NCI-H1436 treated with DMSO at 0.1 percent for 48 hours (cell line): Measurements from ENCODE around the gene ATP8A1.
"Not testable (repeated sequence)": the region's sequence is repeated elsewhere in the genome, so short reads cannot be mapped to it uniquely, and the experiment has no call there.

Experiments used
- DNase-seq: peaks from one replicate; lab custom pipeline; 2025; lab: John Stamatoyannopoulos, UW

Gene ATP8A1

DNA sequence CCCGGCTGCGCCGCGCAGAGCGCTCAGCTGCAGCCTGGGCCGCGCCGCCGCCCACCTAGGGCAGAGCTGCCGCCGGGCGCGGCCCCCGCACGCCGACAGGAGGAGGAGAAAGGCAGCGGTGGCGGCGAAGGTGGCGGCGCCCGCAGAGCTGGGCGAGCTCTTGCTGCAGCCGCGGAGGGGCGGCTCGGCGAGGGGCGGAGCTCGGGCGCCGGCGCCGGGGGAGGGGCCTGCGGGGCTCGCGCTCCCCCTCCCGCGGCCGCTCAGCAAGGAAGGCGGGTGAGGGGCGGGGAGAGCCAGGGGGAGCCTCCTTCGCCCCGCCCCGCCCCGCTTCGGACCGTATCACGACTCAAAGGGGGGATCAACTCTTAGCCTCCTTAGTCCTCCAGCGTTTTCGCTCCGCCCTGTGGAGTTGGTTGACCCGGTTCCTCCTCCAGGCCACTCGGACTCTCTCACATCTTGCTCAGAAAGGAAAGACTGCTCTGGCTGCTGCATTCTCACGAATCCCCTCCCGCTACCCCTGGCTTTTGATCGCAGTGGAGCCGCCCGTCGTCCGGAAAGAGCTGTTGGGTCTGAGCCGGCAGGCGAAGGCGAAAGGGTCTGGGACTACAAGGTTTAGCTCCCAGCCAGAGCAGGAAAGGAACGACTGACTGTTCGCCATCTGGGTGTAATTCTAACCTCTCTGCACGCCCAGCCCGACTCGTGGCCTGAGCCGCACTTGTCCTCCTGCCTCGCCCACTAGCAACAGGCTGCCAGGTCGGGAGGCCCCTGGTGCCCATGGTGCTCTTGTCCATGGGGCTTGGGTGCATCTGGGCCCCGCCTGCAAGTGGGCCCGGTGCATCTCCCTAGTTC is at the start of gene ATP8A1:
TSS of gene ATP8A1 (minus strand) at position 162 of the 849 bp plus-strand sequence. CDS start 232 bp downstream, outside the sequence.
- DNase-seq, result peak; percentile 71

DNA sequence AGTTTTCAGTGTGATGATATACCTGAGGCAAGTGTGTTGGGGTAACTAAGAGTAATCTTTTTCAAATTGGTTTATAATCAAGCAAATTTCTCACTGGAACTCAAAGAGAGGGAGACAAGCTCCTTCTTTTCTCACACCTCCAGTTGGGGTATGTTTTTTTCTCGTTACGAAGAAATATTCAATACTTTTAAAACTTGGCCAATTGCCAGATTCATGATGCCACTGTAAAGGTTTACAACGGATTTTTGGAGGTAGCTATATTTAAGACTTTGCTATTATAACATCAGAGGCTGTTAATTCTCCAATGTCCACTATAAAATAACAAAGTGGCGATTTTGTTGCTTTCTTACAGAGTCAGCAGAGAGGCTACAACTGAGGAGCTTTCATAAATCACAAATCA is 49.2 kb upstream of the ATP8A1 start:
- DNase-seq, result no peak

- no peak for DNase-seq
Observed at GRCh38 chr4:42703813-42704212, 46.9 kb upstream of the ATP8A1 start.

DNA sequence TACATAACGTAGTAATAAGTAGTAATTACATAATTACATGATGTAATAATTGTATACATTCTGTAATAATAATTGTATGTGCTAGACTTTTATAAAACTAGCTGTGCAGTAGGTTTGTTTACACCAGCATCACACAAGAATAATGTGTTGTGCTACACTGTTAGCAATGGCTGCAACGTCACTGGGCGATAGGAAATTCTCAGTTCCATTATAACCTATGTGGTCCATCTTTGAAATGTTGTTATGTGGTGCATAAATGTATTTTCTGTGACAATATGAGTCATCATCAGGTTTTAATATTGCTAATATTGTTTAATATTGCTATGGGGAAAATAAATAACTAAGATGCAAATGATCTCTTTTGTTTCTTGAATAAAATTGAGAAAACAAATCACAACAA is 46.0 kb upstream of the ATP8A1 start:
- no peak for DNase-seq

DNA sequence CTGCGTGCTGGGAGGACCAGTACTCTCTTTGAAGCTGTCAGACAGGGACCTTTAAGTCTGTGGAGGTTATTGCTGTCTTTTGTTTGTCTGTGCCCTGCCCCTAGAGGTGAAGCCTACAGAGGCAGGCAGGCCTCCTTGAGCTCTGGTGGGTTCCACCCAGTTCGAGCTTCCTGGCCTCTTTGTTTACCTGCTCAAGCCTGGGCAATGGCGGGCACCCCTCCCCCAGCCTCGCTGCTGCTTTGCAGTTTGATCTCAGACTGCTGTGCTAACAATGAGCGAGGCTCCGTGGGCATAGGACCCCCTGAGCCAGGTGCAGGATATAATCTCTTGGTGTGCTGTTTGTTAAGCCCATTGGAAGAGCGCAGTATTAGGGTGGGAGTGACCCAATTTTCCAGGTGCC is 44.9 kb upstream of the ATP8A1 start:
- not testable (repeated sequence) for DNase-seq

GRCh38 chr4:42690537-42690936 is 33.6 kb upstream of the ATP8A1 start:
- no peak for DNase-seq

DNA sequence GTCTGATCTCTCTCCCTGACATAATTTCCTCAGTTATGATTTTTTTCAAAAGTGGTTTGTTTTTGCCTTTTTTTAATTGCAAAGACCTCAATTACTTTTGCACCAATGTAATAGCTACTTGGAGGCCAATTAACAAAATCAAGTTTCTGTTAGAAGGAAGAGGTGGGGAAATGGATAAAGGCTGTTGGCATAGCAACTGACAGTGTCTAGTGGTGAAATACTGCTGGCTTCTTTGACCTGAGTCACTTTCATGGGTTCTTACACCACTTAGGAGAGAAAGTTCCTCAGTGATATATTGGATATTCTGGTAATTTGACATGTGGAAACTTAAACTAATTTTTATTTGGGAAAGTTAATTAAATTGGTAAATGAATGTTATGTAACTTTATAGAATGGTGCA is 26.5 kb upstream of the ATP8A1 start:
- no peak for DNase-seq

DNA sequence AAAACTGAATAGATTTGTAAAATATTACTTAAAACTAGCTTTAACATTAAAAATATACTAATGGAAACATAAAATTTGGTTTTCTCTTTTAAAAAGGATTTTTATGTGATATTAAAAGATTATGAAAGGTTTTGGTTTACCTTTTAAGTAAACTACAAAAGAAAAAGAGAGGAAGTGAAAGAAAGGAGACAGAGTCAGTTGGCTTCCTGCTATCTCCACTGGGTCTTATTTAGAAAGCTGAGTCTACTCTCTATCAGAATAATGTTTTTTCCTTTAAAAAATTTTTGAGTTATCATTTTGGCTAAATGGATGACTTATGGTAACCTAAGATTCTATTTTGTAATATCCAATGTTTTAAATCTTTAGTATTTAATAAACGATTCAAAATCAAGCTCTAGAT is 21.6 kb upstream of the ATP8A1 start:
- DNase-seq, result no peak

DNA sequence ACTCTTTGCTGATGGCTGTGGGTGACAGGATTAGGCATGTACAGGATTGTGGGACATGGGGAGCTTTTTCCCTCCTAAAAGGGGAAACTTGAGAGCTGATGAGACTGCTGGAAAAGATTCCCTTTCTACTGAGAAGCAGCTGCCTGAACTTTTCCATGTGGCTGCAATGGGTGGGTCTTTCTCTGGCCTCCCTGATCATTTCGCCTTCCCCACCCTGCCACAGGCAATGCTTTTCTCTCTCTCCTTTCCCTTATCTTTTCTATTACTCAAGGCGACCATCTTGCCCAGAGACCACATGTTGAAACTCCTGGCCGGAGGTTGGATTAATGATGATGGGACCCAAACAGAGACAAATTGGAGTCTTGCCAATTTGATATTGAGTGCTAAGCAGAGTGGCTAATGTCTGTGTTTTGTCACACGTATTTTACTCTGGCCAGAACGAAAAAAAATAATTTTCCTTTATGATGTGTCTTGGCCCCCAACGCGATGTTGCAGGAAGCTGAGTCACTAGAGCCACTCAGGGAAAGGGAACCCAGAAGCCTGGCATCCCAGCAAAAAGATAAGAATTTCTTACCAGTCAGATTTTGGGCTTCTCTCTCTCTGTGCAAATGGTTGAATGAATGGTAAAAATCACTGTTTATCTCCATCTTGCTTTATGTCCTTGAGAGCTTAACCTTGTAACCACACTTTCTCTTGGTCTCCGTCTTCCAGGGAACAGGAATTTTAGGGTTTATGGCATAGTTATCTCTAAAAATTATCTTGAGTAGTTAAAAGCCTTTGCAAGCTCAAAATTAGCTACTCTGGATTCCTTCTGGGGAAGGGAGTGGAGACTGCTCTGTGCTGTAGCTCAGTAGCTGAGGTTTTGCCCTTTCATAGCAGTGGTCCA is 19.4 kb upstream of the ATP8A1 start:
- no peak for DNase-seq

DNA sequence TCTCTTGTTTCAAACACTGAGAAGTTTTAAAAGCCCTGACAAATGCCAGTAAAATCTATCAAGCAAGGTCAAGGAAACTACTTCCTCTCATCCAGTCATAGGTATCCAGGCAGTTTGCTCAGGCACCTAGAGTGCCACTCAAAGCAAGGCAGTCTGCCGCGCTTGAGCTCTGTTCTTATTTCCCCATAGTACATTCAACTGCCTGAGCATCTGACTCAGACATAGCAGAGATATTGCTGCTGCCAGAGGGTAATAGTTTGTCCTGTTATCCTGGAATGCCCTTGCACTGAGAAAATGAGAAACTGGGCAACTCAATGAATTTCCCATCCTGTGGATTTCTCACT is 16.1 kb upstream of the ATP8A1 start:
- no peak for DNase-seq

GRCh38 chr4:42672359-42673081 is 15.6 kb upstream of the ATP8A1 start:
- no peak for DNase-seq

DNA sequence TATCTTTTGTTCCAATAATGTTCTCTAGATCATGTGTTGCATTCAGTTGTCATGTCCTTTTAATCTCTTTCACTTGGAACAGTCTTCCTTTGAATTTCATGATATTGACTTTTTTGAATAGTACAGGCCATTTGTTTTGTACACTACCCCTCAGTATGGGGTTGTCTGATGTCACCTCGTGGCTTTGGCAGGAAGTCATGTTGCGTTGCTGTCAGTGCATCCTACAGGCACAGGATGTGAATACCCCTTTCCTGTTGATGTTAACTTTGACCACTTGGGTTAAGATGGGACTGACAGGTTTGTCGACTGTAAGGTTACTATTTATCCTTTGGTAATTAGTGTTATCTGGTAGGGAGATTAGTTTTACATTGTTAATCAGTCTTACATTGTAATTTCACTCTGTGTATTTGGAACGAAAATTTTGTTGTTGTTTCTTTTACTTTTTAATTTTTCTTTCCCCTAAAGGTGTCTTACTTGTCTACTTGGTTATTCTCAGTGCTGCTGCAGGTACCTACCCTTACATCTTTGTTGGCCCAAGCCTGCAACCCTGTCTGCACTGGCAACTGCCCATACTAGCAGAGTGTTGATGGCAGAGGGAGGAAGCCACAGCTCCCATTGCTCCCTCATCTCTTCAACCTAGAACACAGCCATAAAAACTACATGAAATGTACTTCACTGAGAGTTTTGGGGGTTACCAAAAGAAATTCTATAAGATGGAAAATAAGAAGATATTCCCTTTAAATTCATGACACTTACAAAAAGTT is 14.7 kb upstream of the ATP8A1 start:
- DNase-seq, result no peak

DNA sequence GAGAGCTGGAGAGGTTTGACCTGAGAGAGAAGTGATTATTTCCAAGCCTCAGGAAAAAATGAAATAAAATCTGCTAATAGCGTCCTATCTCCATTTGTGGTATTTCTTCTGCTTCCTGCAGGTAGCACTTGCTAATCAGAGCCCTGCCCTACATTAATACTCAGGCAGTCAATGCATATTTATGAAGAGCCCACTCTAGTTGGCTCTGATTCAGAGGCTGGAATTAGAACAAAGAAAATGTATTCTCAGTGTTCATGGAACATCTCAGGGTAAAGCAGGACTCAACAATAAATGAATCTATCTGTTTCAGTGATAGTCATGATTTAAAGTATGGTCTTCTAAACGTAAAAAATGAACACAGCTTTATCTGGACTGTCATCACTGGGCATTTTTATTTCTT is 1.4 kb upstream of the ATP8A1 start:
- no peak for DNase-seq

GRCh38 chr4:42656679-42656943 is 294 bp downstream of the ATP8A1 start:
- DNase-seq, result no peak

DNA sequence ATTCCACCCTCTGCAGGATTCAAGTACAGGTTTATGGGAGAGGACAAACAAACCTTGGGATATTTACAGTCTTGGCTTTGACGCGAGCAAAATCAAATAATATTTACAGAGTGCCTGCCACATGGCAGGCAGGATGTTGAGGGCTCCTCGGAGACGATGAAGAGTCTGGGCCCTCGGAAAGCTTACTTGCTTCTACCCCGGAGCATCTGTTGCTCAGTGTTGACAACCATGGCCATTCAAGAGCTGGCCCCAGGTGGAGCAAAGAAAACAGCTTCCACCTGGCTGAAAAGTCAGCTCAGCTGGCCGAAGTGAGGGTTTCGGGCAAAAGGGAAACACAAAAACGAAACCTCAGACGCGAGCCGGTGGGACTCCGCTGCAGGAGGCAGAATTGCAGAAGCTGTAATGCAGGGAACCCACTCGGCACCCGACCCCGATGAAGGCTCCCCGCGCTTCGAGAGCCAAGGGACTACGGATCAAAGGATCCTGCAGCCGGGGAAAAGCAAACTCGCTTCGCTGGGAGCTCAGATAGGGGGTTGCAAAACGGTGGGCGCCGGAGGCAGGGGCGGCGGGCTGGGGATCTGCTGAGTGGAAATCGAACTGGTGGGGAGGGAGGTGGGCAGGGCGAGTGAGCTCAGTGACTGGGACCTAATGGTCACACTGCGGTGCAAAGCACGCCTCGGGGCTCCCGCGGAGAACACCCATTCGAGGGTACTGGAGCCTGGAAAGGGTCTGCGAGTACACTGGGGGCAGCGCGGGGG is 805 bp downstream of the ATP8A1 start:
- no peak for DNase-seq

DNA sequence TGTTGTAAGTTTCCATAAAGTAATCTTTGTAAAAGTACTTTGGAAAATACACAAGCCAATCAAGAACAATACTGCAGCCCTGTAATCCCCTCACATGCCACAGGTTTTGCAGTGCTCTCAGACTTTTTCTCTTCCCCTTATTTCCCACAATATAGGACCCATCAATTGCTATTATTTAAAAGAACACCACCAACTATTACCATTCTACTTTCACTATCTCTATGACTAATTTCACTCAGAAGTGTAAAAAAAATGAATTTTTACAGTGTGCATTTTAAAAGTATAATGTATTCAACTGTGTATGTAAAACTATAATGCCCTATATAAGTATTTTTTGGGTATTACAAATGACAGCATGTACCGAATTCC is 1.7 kb downstream of the ATP8A1 start:
- no peak for DNase-seq

GRCh38 chr4:42654631-42655268 is 2.2 kb downstream of the ATP8A1 start:
- no peak for DNase-seq

GRCh38 chr4:42653626-42654560 is 3.0 kb downstream of the ATP8A1 start:
- no peak for DNase-seq

GRCh38 chr4:42652529-42653231 is 4.2 kb downstream of the ATP8A1 start:
- not testable (repeated sequence) for DNase-seq
